HEK293 (cell line): Measurements from ENCODE around the gene GPR21.

Experiments
- CTCF ChIA-PET: fragments of 350-600 bp; formaldehyde crosslinking; extraction: SDS; loops from one replicate; lab custom pipeline; 2021; ENCODE audit warnings: antibody characterized with exemption; lab: Yijun Ruan, JAX
- POLR2A ChIA-PET: fragments of 300-600 bp; formaldehyde crosslinking; extraction: SDS; loops from one replicate; lab custom pipeline; 2020; ENCODE audit warnings: antibody characterized with exemption, inconsistent platforms; lab: Yijun Ruan, JAX
- H3K27ac ChIP-seq: fragments of 200-500 bp; sonication (Bioruptor generic); 2 replicates; pipeline ENCODE4 v1.5.1; 2014; ENCODE audit warnings: low read depth, low read length, control low read depth, inconsistent platforms; ENCODE audit errors: extremely low read depth
- H3K36me3 ChIP-seq, 2 experiments: fragments of 200-500 bp in 1 of 2; sonication (Bioruptor generic) in 1 of 2; 1 replicate in 1 of 2; 2 replicates in 1 of 2; pipeline ENCODE4 v1.5.1; 2014 to 2017; ENCODE audit warnings: inconsistent platforms in 2 of 2, low read length in 2 of 2; ENCODE audit not compliant: control insufficient read depth in 2 of 2, insufficient read depth in 1 of 2
- H3K4me1 ChIP-seq: fragments of 200-500 bp; sonication (Bioruptor generic); 2 replicates; pipeline ENCODE4 v1.5.1; 2014; ENCODE audit warnings: mild to moderate bottlenecking, low read length, inconsistent platforms; ENCODE audit not compliant: control insufficient read depth, insufficient read depth
- H3K4me3 ChIP-seq: 2 replicates; pipeline ENCODE4 v1.5.1; 2011; ENCODE audit warnings: low read depth, mild to moderate bottlenecking, control low read depth, low read length, moderate library complexity
- H3K9me3 ChIP-seq: fragments of 200-500 bp; sonication (Bioruptor generic); 2 replicates; pipeline ENCODE4 v1.5.1; 2014; ENCODE audit warnings: low read depth, low read length, inconsistent platforms; ENCODE audit not compliant: control insufficient read depth, insufficient read depth
- HOXA7 ChIP-seq: sonication (generic); formaldehyde crosslinking; IDR thresholded peaks from 2 replicates; pipeline ENCODE4 v1.8.1; 2022; ENCODE audit warnings: missing genetic modification reagents, borderline replicate concordance
- KLF16 ChIP-seq: fragments of 450-650 bp; formaldehyde crosslinking; IDR thresholded peaks from 2 replicates; pipeline ENCODE4 v1.5.1; 2017; ENCODE audit warnings: missing biosample characterization, missing genetic modification characterization
- PRDM1 ChIP-seq: fragments of 450-650 bp; formaldehyde crosslinking; IDR thresholded peaks from 2 replicates; pipeline ENCODE4; 2016; ENCODE audit warnings: missing biosample characterization, missing genetic modification characterization
- SP3 ChIP-seq: fragments of 450-650 bp; formaldehyde crosslinking; IDR thresholded peaks from 2 replicates; pipeline ENCODE4 v1.5.1; 2016; ENCODE audit warnings: missing biosample characterization, missing genetic modification characterization
- TCF7L2 ChIP-seq: IDR thresholded peaks from 2 replicates; pipeline ENCODE4 v1.6.1; 2011; ENCODE audit warnings: low read depth, mild to moderate bottlenecking, inconsistent platforms, low read length, moderate library complexity, borderline replicate concordance
- YY2 ChIP-seq: fragments of 450-650 bp; formaldehyde crosslinking; IDR thresholded peaks from 2 replicates; pipeline ENCODE4 v1.5.1; 2016; ENCODE audit warnings: missing biosample characterization, missing genetic modification characterization
- ZBTB8A ChIP-seq: fragments of 450-650 bp; formaldehyde crosslinking; IDR thresholded peaks from 2 replicates; pipeline ENCODE4 v1.5.1; 2016; ENCODE audit warnings: missing biosample characterization, missing genetic modification characterization
- ZEB2 ChIP-seq: fragments of 450-650 bp; formaldehyde crosslinking; IDR thresholded peaks from 2 replicates; pipeline ENCODE4 v1.5.1; 2016; ENCODE audit warnings: missing biosample characterization, missing genetic modification characterization
- ZNF114 ChIP-seq: fragments of 450-650 bp; formaldehyde crosslinking; IDR thresholded peaks from 2 replicates; pipeline ENCODE4 v1.5.0; 2017; ENCODE audit warnings: missing biosample characterization, missing genetic modification characterization
- ZNF157 ChIP-seq: fragments of 450-650 bp; formaldehyde crosslinking; IDR thresholded peaks from 2 replicates; pipeline ENCODE4 v1.5.1; 2016; ENCODE audit warnings: missing biosample characterization, missing genetic modification characterization
- ZNF175 ChIP-seq: fragments of 450-650 bp; formaldehyde crosslinking; IDR thresholded peaks from 2 replicates; pipeline ENCODE4 v1.5.1; 2016; ENCODE audit warnings: missing biosample characterization, missing genetic modification characterization
- ZNF202 ChIP-seq: fragments of 450-650 bp; formaldehyde crosslinking; IDR thresholded peaks from 2 replicates; pipeline ENCODE4 v1.5.1; 2016; ENCODE audit warnings: missing biosample characterization, missing genetic modification characterization, borderline replicate concordance
- ZNF211 ChIP-seq: fragments of 450-650 bp; formaldehyde crosslinking; IDR thresholded peaks from 2 replicates; pipeline ENCODE4 v1.5.1; 2016; ENCODE audit warnings: low read depth, missing biosample characterization, missing genetic modification characterization
- ZNF221 ChIP-seq: fragments of 450-650 bp; formaldehyde crosslinking; IDR thresholded peaks from 2 replicates; pipeline ENCODE4 v1.5.1; 2017; ENCODE audit warnings: missing biosample characterization, missing genetic modification characterization, borderline replicate concordance
- ZNF324 ChIP-seq: fragments of 450-650 bp; formaldehyde crosslinking; IDR thresholded peaks from 2 replicates; pipeline ENCODE4 v1.5.1; 2016; ENCODE audit warnings: missing biosample characterization, missing genetic modification characterization
- ZNF350 ChIP-seq: fragments of 450-650 bp; formaldehyde crosslinking; IDR thresholded peaks from 2 replicates; pipeline ENCODE4 v1.5.0; 2017; ENCODE audit warnings: missing biosample characterization, mild to moderate bottlenecking, missing genetic modification characterization
- ZNF423 ChIP-seq: fragments of 450-650 bp; formaldehyde crosslinking; IDR thresholded peaks from 2 replicates; pipeline ENCODE4 v1.5.1; 2016; ENCODE audit warnings: missing biosample characterization, missing genetic modification characterization
- ZNF501 ChIP-seq: fragments of 450-650 bp; formaldehyde crosslinking; IDR thresholded peaks from 2 replicates; pipeline ENCODE4 v1.5.1; 2016; ENCODE audit warnings: missing biosample characterization, missing genetic modification characterization
- ZNF629 ChIP-seq: fragments of 450-650 bp; formaldehyde crosslinking; IDR thresholded peaks from 2 replicates; pipeline ENCODE4 v1.5.1; 2017; ENCODE audit warnings: missing biosample characterization, missing genetic modification characterization
- ZNF664 ChIP-seq: fragments of 450-650 bp; formaldehyde crosslinking; IDR thresholded peaks from 2 replicates; pipeline ENCODE4 v1.5.1; 2016; ENCODE audit warnings: missing biosample characterization, missing genetic modification characterization
- ZNF747 ChIP-seq: fragments of 450-650 bp; formaldehyde crosslinking; IDR thresholded peaks from 2 replicates; pipeline ENCODE4 v1.5.1; 2016; ENCODE audit warnings: missing biosample characterization, missing genetic modification characterization
- ZNF830 ChIP-seq: fragments of 450-650 bp; IDR thresholded peaks from 2 replicates; pipeline ENCODE4 v1.5.0; 2018; ENCODE audit warnings: missing biosample characterization, missing genetic modification characterization, low read depth, mild to moderate bottlenecking, moderate library complexity
- ZNF837 ChIP-seq: fragments of 450-650 bp; formaldehyde crosslinking; IDR thresholded peaks from 2 replicates; pipeline ENCODE4 v1.5.1; 2016; ENCODE audit warnings: missing biosample characterization, missing genetic modification characterization
- TF ChIP-seq, protein P1 (sequence below): fragments of 450-650 bp; formaldehyde crosslinking; IDR thresholded peaks from 2 replicates; pipeline ENCODE4 v1.5.1; 2016; ENCODE audit warnings: missing biosample characterization, missing genetic modification characterization
- TF ChIP-seq, protein P2 (sequence below): IDR thresholded peaks from 2 replicates; pipeline ENCODE4 v1.6.1; 2011; ENCODE audit warnings: mild to moderate bottlenecking, low read depth, low read length, borderline replicate concordance
- TF ChIP-seq, protein P3 (sequence below): fragments of 450-650 bp; formaldehyde crosslinking; IDR thresholded peaks from 2 replicates; pipeline ENCODE4 v1.5.1; 2017; ENCODE audit warnings: missing biosample characterization, missing genetic modification characterization
- TF ChIP-seq, protein P4 (sequence below): fragments of 450-650 bp; formaldehyde crosslinking; IDR thresholded peaks from 2 replicates; pipeline ENCODE4 v1.5.0; 2017; ENCODE audit warnings: missing biosample characterization, missing genetic modification characterization, borderline replicate concordance

Gene GPR21

DNA sequence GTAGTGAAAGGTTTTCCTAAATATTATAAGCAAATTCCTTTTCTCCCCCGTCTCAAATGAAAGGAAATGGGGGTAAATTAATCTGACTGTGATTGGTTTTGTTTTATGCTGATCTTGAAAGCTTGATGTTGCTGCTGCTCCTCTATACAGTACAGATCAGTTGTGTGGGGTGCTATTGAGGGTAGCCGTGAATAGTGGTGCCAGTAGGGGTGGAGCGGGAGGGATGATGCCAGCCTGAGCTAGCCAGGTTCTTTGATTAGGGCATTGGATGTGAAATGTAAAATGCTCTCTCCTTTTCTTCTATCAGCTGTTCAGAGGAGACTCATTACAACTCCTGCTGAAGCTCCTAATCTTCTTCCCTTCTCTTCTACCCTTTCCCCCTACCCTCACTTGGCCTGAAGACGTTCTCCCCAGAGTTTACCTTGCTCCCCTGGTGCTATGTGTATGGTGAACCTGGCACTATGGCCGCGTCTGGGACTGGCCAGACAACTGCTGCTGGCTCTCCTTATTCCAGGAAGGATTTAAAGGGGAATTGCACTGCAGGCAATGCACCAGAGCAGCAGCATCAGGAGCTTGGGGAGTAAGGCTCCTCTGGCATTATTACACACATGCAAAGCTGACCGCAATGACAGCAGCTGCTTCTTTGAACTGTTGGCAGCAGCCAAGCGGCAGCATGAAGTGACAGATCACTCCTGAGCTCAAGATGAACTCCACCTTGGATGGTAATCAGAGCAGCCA is 566 bp downstream of the GPR21 start:
- peaks cover 0 to 34% of the 10 kb centered on the region in 2 experiments; a peak in 1 of 3 replicates for H3K36me3 ChIP-seq
- POLR2A ChIA-PET, result no interaction called here
- TF ChIP-seq ZNF837 (tag by site-specific recombination) (no peak), KLF16 (no peak), ZNF747 (no peak), ZNF350 (tag by site-specific recombination) (no peak), ZNF157 (no peak)
- TF ChIP-seq, protein P1, sequence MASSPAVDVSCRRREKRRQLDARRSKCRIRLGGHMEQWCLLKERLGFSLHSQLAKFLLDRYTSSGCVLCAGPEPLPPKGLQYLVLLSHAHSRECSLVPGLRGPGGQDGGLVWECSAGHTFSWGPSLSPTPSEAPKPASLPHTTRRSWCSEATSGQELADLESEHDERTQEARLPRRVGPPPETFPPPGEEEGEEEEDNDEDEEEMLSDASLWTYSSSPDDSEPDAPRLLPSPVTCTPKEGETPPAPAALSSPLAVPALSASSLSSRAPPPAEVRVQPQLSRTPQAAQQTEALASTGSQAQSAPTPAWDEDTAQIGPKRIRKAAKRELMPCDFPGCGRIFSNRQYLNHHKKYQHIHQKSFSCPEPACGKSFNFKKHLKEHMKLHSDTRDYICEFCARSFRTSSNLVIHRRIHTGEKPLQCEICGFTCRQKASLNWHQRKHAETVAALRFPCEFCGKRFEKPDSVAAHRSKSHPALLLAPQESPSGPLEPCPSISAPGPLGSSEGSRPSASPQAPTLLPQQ (tag by site-specific recombination), result no peak
- TF ChIP-seq, protein P2, sequence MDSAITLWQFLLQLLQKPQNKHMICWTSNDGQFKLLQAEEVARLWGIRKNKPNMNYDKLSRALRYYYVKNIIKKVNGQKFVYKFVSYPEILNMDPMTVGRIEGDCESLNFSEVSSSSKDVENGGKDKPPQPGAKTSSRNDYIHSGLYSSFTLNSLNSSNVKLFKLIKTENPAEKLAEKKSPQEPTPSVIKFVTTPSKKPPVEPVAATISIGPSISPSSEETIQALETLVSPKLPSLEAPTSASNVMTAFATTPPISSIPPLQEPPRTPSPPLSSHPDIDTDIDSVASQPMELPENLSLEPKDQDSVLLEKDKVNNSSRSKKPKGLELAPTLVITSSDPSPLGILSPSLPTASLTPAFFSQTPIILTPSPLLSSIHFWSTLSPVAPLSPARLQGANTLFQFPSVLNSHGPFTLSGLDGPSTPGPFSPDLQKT, result no peak
- H3K4me1 ChIP-seq, result no peaks in the 10 kb centered on the region
- H3K9me3 ChIP-seq, result no peaks in the 10 kb centered on the region
- H3K4me3 ChIP-seq, result no peak overlapping the region
- CTCF ChIA-PET, result interaction anchor here (0.9 kb wide), 1 partner anchor 12 kb away, joined by 3 read pairs; no protein-coding TSS in a partner anchor
- no peak overlapping the region for H3K27ac ChIP-seq

DNA sequence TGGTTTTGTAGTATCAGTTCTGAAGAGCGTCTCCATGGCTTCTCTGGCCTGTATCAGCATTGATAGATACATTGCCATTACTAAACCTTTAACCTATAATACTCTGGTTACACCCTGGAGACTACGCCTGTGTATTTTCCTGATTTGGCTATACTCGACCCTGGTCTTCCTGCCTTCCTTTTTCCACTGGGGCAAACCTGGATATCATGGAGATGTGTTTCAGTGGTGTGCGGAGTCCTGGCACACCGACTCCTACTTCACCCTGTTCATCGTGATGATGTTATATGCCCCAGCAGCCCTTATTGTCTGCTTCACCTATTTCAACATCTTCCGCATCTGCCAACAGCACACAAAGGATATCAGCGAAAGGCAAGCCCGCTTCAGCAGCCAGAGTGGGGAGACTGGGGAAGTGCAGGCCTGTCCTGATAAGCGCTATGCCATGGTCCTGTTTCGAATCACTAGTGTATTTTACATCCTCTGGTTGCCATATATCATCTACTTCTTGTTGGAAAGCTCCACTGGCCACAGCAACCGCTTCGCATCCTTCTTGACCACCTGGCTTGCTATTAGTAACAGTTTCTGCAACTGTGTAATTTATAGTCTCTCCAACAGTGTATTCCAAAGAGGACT is 1.5 kb downstream of the GPR21 start:
- ChIA-PET CTCF (interaction anchor here (0.9 kb wide), 1 partner anchor 11 kb away, joined by 3 read pairs; no protein-coding TSS in a partner anchor), POLR2A (no interaction called here)
- Histone ChIP-seq H3K9me3 (no peaks in the 10 kb centered on the region), H3K27ac (no peak overlapping the region), H3K4me1 (no peaks in the 10 kb centered on the region), H3K36me3 (peaks cover 0 to 33% of the 10 kb centered on the region in 2 experiments; a peak in 1 of 3 replicates), H3K4me3 (no peak overlapping the region)
- TF ChIP-seq ZNF202 (tag by site-specific recombination), result no peak
- TF ChIP-seq YY2 (tag by site-specific recombination), result no peak
- no peak for TF ChIP-seq ZNF423 (tag by site-specific recombination)
- no peak for TF ChIP-seq ZNF114 (tag by site-specific recombination)
- no peak for TF ChIP-seq ZNF629
- TF ChIP-seq ZBTB8A, result no peak
- no peak for TF ChIP-seq ZEB2 (tag by site-specific recombination)
- no peak for TF ChIP-seq ZNF664
- no peak for TF ChIP-seq ZNF501 (tag by site-specific recombination)
- no peak for TF ChIP-seq ZNF211 (tag by site-specific recombination)
- TF ChIP-seq ZNF324 (tag by site-specific recombination), result no peak
- no peak for TF ChIP-seq ZNF175 (tag by site-specific recombination)
- TF ChIP-seq, protein P3, sequence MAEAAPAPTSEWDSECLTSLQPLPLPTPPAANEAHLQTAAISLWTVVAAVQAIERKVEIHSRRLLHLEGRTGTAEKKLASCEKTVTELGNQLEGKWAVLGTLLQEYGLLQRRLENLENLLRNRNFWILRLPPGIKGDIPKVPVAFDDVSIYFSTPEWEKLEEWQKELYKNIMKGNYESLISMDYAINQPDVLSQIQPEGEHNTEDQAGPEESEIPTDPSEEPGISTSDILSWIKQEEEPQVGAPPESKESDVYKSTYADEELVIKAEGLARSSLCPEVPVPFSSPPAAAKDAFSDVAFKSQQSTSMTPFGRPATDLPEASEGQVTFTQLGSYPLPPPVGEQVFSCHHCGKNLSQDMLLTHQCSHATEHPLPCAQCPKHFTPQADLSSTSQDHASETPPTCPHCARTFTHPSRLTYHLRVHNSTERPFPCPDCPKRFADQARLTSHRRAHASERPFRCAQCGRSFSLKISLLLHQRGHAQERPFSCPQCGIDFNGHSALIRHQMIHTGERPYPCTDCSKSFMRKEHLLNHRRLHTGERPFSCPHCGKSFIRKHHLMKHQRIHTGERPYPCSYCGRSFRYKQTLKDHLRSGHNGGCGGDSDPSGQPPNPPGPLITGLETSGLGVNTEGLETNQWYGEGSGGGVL, result no peak
- TF ChIP-seq TCF7L2, result no peak
- TF ChIP-seq HOXA7, result no peak
- no peak for TF ChIP-seq ZNF830 (tag by site-specific recombination)
- TF ChIP-seq ZNF221 (tag by site-specific recombination), result no peak
- TF ChIP-seq SP3 (tag by site-specific recombination), result no peak
- no peak for TF ChIP-seq PRDM1
- TF ChIP-seq, protein P4, sequence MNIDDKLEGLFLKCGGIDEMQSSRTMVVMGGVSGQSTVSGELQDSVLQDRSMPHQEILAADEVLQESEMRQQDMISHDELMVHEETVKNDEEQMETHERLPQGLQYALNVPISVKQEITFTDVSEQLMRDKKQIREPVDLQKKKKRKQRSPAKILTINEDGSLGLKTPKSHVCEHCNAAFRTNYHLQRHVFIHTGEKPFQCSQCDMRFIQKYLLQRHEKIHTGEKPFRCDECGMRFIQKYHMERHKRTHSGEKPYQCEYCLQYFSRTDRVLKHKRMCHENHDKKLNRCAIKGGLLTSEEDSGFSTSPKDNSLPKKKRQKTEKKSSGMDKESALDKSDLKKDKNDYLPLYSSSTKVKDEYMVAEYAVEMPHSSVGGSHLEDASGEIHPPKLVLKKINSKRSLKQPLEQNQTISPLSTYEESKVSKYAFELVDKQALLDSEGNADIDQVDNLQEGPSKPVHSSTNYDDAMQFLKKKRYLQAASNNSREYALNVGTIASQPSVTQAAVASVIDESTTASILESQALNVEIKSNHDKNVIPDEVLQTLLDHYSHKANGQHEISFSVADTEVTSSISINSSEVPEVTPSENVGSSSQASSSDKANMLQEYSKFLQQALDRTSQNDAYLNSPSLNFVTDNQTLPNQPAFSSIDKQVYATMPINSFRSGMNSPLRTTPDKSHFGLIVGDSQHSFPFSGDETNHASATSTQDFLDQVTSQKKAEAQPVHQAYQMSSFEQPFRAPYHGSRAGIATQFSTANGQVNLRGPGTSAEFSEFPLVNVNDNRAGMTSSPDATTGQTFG, result no peak
